K562 (cell line): ENCODE data around the gene LRIF1. TPM values are rescaled to one million over a fixed set of nuclear protein-coding genes. Genes with fewer than 3 reads are reported as not detected.

Source experiments
- ATAC-seq: fragments of 200-7000 bp; cut with Tn5 transposase; 3 replicates; pipeline ENCODE4 v1.9.1; 2020; ENCODE audit warnings: moderate library complexity
- BruUV-seq: library from RNA; stranded (reverse); fragments of 400-500 nt; replicated peaks from 2 replicates; lab custom pipeline; 2021; lab: Mats Ljungman, UMichigan
- CTCF ChIA-PET: fragments of 300-600 bp; formaldehyde crosslinking; extraction: SDS; loops from one replicate; lab custom pipeline; 2021; ENCODE audit warnings: low intra/inter-chr PET ratio; lab: Yijun Ruan, JAX
- POLR2A ChIA-PET: fragments of 300-600, 350-650 bp; sonication (Branson Sonifier 250); formaldehyde crosslinking; extraction: SDS; loops from one replicate; lab custom pipeline; 2021; ENCODE audit warnings: antibody characterized with exemption, inconsistent platforms; lab: Yijun Ruan, JAX
- DNase-seq, 4 experiments: peaks; one replicate each; pipeline versions ENCODE4 v3.0.0 to v3.0.0-alpha.2; 2011 to 2018; ENCODE audit warnings: low spot score in 3 of 4, mixed read lengths in 3 of 4; ENCODE audit errors: extremely low read depth in 1 of 4
- FAIRE-seq: peaks from 2 replicates; lab custom pipeline; 2011; peaks lifted over from hg19 to GRCh38; lab: Jason Lieb, UNC
- H2AFZ ChIP-seq: 2 replicates; pipeline ENCODE4 v1.6.0; 2011; ENCODE audit warnings: low read depth, low read length, control low read depth, inconsistent platforms
- H3K27ac ChIP-seq: fragments of 200-600 bp; 3 replicates; pipeline ENCODE4 v1.8.0; 2011; ENCODE audit warnings: low read depth, mild to moderate bottlenecking, control low read depth, inconsistent platforms, low read length, moderate library complexity, mixed read lengths; ENCODE audit errors: extremely low read depth
- H3K27me3 ChIP-seq, 2 experiments: fragments of 300-600 bp in 1 of 2; 2 replicates in 1 of 2; 3 replicates in 1 of 2; pipeline versions ENCODE4 v1.6.0 to v1.8.0; 2011; ENCODE audit warnings: inconsistent platforms in 2 of 2, low read length in 2 of 2, mild to moderate bottlenecking in 1 of 2, mixed read lengths in 1 of 2, moderate library complexity in 1 of 2; ENCODE audit not compliant: control insufficient read depth in 2 of 2, insufficient read depth in 2 of 2
- H3K36me3 ChIP-seq: fragments of 300-600 bp; 3 replicates; pipeline ENCODE4 v1.8.0; 2011; ENCODE audit warnings: mild to moderate bottlenecking, low read length, inconsistent platforms; ENCODE audit not compliant: control insufficient read depth, insufficient read depth
- H3K4me1 ChIP-seq, 2 experiments: fragments of 200-600 bp in 1 of 2; replicated peaks in 1 of 2; 2 replicates in 1 of 2; 3 replicates in 1 of 2; pipeline versions ENCODE4 v1.5.1 to v1.8.0; 2011; ENCODE audit warnings: inconsistent platforms in 2 of 2, low read length in 2 of 2, mild to moderate bottlenecking in 1 of 2, mixed read lengths in 1 of 2, moderate library complexity in 1 of 2; ENCODE audit not compliant: control insufficient read depth in 2 of 2, insufficient read depth in 2 of 2
- H3K4me2 ChIP-seq: 2 replicates; pipeline ENCODE4 v1.6.1; 2011; ENCODE audit warnings: low read length, control low read depth, inconsistent platforms, mixed read lengths; ENCODE audit not compliant: insufficient read depth
- H3K4me3 ChIP-seq: fragments of 200-600 bp; sonication (generic), shearing (Covaris generic); 2 replicates; pipeline ENCODE4 v1.5.1; 2016; ENCODE audit warnings: control low read depth, inconsistent platforms
- H3K79me2 ChIP-seq: fragments of 200-600 bp; 3 replicates; pipeline ENCODE4 v1.8.0; 2011; ENCODE audit warnings: low read length, inconsistent platforms; ENCODE audit not compliant: control insufficient read depth, insufficient read depth
- H3K9ac ChIP-seq, 2 experiments: 2 replicates each; pipeline versions ENCODE4 v1.6.0 to v1.6.1; 2011; ENCODE audit warnings: low read depth in 2 of 2, low read length in 2 of 2, control low read depth in 1 of 2, inconsistent platforms in 1 of 2, mild to moderate bottlenecking in 1 of 2, mixed read lengths in 1 of 2; ENCODE audit not compliant: insufficient read depth in 1 of 2
- H3K9me1 ChIP-seq: one replicate; pipeline ENCODE4 v1.6.0; 2011; ENCODE audit warnings: inconsistent platforms, mild to moderate bottlenecking, low read length, moderate library complexity; ENCODE audit not compliant: control insufficient read depth, insufficient read depth
- H3K9me3 ChIP-seq: replicated peaks from 2 replicates; pipeline ENCODE4 v1.5.1; 2011; ENCODE audit warnings: low read depth, low read length, inconsistent platforms; ENCODE audit not compliant: control insufficient read depth, insufficient read depth
- H4K20me1 ChIP-seq: replicated peaks from 2 replicates; pipeline ENCODE4 v1.6.1; 2011; ENCODE audit warnings: low read length, inconsistent platforms, mixed read lengths; ENCODE audit not compliant: control insufficient read depth, insufficient read depth
- CXXC5 ChIP-seq: fragments of 250-450 bp; sonication (Bioruptor Pico); IDR thresholded peaks from 2 replicates; pipeline ENCODE4 v1.8.0; 2022; ENCODE audit warnings: inconsistent platforms, mild to moderate bottlenecking, moderate library complexity
- ESRRB ChIP-seq: fragments of 250-450 bp; sonication (Bioruptor Pico); IDR thresholded peaks from 2 replicates; pipeline ENCODE4 v1.5.0; 2020; ENCODE audit warnings: mild to moderate bottlenecking, moderate library complexity, borderline replicate concordance
- GATAD2A ChIP-seq: fragments of 450-650 bp; IDR thresholded peaks from 2 replicates; pipeline ENCODE4 v1.6.1; 2017
- HLTF ChIP-seq: fragments of 450-650 bp; IDR thresholded peaks from 2 replicates; pipeline ENCODE4 v1.6.1; 2016
- IRF2 ChIP-seq: sonication (generic); formaldehyde crosslinking; IDR thresholded peaks from 2 replicates; pipeline ENCODE4 v1.8.1; 2022; ENCODE audit warnings: mild to moderate bottlenecking, missing genetic modification reagents
- LARP7 ChIP-seq: fragments of 450-650 bp; IDR thresholded peaks from 2 replicates; pipeline ENCODE4 v1.6.1; 2016
- MIER1 ChIP-seq: fragments of 450-650 bp; IDR thresholded peaks from 2 replicates; pipeline ENCODE4 v1.6.1; 2016; ENCODE audit warnings: antibody characterized with exemption, mild to moderate bottlenecking, low read depth
- NR2F6 ChIP-seq: fragments of 450-650 bp; formaldehyde crosslinking; IDR thresholded peaks from 2 replicates; pipeline ENCODE4 v1.4.0; 2020; ENCODE audit warnings: mild to moderate bottlenecking
- POLR2H ChIP-seq: IDR thresholded peaks from 2 replicates; pipeline ENCODE4 v1.6.1; 2016; ENCODE audit warnings: missing genetic modification characterization, low read depth, mild to moderate bottlenecking, control low read depth, missing compliant biosample characterization, moderate library complexity
- ZNF197 ChIP-seq: fragments of 200-800 bp; sonication (Bioruptor generic); IDR thresholded peaks from 2 replicates; pipeline ENCODE4 v1.6.1; 2016; ENCODE audit warnings: low read depth, missing genetic modification characterization, missing compliant biosample characterization
- ZNF212 ChIP-seq: fragments of 450-650 bp; formaldehyde crosslinking; IDR thresholded peaks from 2 replicates; pipeline ENCODE4 v1.4.0; 2020; ENCODE audit warnings: mild to moderate bottlenecking
- ZNF3 ChIP-seq: fragments of 250-450 bp; sonication (Bioruptor Pico); IDR thresholded peaks from 2 replicates; pipeline ENCODE4 v1.5.0; 2021; ENCODE audit warnings: mild to moderate bottlenecking, moderate library complexity
- ZNF668 ChIP-seq: fragments of 250-450 bp; sonication (Bioruptor Pico); IDR thresholded peaks from 2 replicates; pipeline ENCODE4 v1.8.0; 2022; ENCODE audit warnings: mild to moderate bottlenecking, inconsistent platforms
- in situ Hi-C: fragments of 300-500 bp; cut with MboI; formaldehyde crosslinking; loops from 4 replicates; pipeline ENCODE4 v1.15.0; 2018; ENCODE audit warnings: inconsistent platforms, mixed read lengths
- intact Hi-C: fragments of 100-400 bp; cut with micrococcal nuclease; formaldehyde crosslinking; loops from 2 replicates; pipeline ENCODE4 v1.14.2; 2022
- polyA plus RNA-seq, 8 experiments: library from polyadenylated mRNA; depleted of rRNA in 4 of 8; stranded (reverse) in 5 of 8; unstranded in 3 of 8; fragments of >200 nt; fragmentation: Nextera tagmentation in 2 of 8; fragmentation: Illumina TruSeq in 1 of 8; extraction: Ambion mirVana in 2 of 8; extraction: Trizol in 1 of 8; gene quantifications; 2 replicates each; pipeline versions ENCODE4 v1.2.1 to v1.2.3, GENCODE V29; 2011 to 2014; ENCODE audit warnings: inconsistent platforms in 1 of 8, missing spikeins in 1 of 8
- total RNA-seq, 7 experiments: library from RNA; depleted of rRNA in 6 of 7; stranded (reverse); fragments of >200 nt in 6 of 7; fragmentation: Illumina TruSeq in 2 of 7; extraction: Trizol in 2 of 7; gene quantifications; 2 replicates each; pipeline versions ENCODE4 v1.2.1 to v1.2.3, GENCODE V29; 2011 to 2021; ENCODE audit warnings: low replicate concordance in 1 of 7
- TF ChIP-seq, protein P1 (sequence below), 3 experiments: fragments of 200-800 bp in 1 of 3; sonication (Bioruptor generic) in 1 of 3; sonication (generic) in 1 of 3; formaldehyde crosslinking in 1 of 3; IDR thresholded peaks; 2 replicates each; pipeline versions ENCODE4 v1.6.1 to v1.8.0; 2016 to 2022; ENCODE audit warnings: mild to moderate bottlenecking in 2 of 3, missing compliant biosample characterization in 2 of 3, missing genetic modification characterization in 2 of 3, missing genetic modification reagents in 1 of 3
- TF ChIP-seq, protein P2 (sequence below): fragments of 200-800 bp; sonication (Bioruptor generic); IDR thresholded peaks from 2 replicates; pipeline ENCODE4 v1.6.1; 2017; ENCODE audit warnings: missing genetic modification characterization, missing compliant biosample characterization
- TF ChIP-seq, protein P3 (sequence below): fragments of 450-650 bp; formaldehyde crosslinking; IDR thresholded peaks from 2 replicates; pipeline ENCODE4 v1.4.0; 2020; ENCODE audit warnings: mild to moderate bottlenecking, moderate library complexity

Gene LRIF1
- total and polyA plus RNA-seq, 9 of the 15 experiments (the other 6 are each of a cell fraction or from before 2014, with no cell fraction given): 35.6 to 88.8 (median 74.1) TPM

DNA sequence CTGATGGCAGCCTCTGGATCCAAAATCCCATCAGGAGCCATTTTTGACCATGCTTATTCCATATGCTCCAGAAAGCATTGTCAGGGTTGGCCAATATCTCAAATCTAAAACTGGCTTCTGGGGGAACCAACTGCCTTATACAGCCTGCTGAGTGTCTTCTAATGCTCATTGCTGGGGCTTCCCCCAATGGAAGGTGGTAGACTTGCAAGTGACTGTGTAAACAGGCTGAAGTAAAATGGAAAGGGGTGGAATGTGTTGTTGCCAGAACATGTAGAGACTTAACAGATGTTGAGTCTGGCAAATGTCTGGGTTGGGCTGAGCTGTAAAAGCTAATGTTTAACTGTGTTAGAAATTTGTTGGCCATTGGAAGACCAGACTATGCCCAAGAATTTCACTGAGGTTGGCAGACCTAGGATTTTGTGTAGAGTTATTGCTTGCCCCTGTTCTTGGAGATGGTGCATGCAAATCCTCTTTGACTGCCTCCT, 22.7 kb upstream of the LRIF1 start:
- no peaks in the 10 kb centered on the region for H3K79me2 ChIP-seq
- peaks cover 0 to 12% of the 10 kb centered on the region in 2 experiments; a peak in 2 of 5 replicates for H3K27me3 ChIP-seq
- no peak overlapping the region for H3K27ac ChIP-seq
- no peaks in the 10 kb centered on the region for H3K9me1 ChIP-seq
- FAIRE-seq: no peak
- no peak for ATAC-seq
- H2AFZ ChIP-seq: no peak overlapping the region
- CTCF ChIA-PET: no interaction called here
- POLR2A ChIA-PET: interaction anchor here (0.7 kb wide), 1 partner anchor 344 kb away, joined by 5 read pairs; no protein-coding TSS in a partner anchor
- H3K36me3 ChIP-seq: no peaks in the 10 kb centered on the region
- no peaks in the 10 kb centered on the region for H4K20me1 ChIP-seq
- intact Hi-C loops: no loop called here
- H3K4me2 ChIP-seq: no peak overlapping the region
- in situ Hi-C loops: no loop called here
- no peak for DNase-seq
- H3K9me3 ChIP-seq: no peaks in the 10 kb centered on the region
- no peak overlapping the region for H3K9ac ChIP-seq
- no TSS peak for BruUV-seq
- TF ChIP-seq NR2F6 (CRISPR knock-in tag) (no peak), ZNF668 (CRISPR knock-in tag) (no peak), LARP7 (no peak), MIER1 (no peak), ZNF197 (CRISPR knock-in tag) (no peak), POLR2H (tag) (no peak), CXXC5 (CRISPR knock-in tag) (no peak), HLTF (no peak), ZNF3 (CRISPR knock-in tag) (no peak), IRF2 (CRISPR knock-in tag) (no peak), GATAD2A (no peak), ESRRB (no peak), ZNF212 (CRISPR knock-in tag) (no peak)
- TF ChIP-seq, protein P1, sequence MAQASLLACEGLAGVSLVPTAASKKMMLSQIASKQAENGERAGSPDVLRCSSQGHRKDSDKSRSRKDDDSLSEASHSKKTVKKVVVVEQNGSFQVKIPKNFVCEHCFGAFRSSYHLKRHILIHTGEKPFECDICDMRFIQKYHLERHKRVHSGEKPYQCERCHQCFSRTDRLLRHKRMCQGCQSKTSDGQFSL (CRISPR knock-in tag; IDR thresholded peaks at IDR 0.05): no peak
- TF ChIP-seq, protein P1 (tag; IDR thresholded peaks at IDR 0.05): no peak
- TF ChIP-seq, protein P2, sequence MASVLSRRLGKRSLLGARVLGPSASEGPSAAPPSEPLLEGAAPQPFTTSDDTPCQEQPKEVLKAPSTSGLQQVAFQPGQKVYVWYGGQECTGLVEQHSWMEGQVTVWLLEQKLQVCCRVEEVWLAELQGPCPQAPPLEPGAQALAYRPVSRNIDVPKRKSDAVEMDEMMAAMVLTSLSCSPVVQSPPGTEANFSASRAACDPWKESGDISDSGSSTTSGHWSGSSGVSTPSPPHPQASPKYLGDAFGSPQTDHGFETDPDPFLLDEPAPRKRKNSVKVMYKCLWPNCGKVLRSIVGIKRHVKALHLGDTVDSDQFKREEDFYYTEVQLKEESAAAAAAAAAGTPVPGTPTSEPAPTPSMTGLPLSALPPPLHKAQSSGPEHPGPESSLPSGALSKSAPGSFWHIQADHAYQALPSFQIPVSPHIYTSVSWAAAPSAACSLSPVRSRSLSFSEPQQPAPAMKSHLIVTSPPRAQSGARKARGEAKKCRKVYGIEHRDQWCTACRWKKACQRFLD (CRISPR knock-in tag): no peak
- TF ChIP-seq, protein P3, sequence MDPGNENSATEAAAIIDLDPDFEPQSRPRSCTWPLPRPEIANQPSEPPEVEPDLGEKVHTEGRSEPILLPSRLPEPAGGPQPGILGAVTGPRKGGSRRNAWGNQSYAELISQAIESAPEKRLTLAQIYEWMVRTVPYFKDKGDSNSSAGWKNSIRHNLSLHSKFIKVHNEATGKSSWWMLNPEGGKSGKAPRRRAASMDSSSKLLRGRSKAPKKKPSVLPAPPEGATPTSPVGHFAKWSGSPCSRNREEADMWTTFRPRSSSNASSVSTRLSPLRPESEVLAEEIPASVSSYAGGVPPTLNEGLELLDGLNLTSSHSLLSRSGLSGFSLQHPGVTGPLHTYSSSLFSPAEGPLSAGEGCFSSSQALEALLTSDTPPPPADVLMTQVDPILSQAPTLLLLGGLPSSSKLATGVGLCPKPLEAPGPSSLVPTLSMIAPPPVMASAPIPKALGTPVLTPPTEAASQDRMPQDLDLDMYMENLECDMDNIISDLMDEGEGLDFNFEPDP (CRISPR knock-in tag): no peak
- H3K4me3 ChIP-seq: no peak overlapping the region
- no peaks in the 10 kb centered on the region for H3K4me1 ChIP-seq
